Neutrophil (primary cell): ENCODE measurements around the gene BHLHE40.

Experiments
- H3K27ac ChIP-seq: fragments of 200-600 bp; sonication (generic); 2 replicates; pipeline ENCODE4 v1.5.1; 2016; ENCODE audit warnings: mild to moderate bottlenecking, moderate library complexity
- H3K27me3 ChIP-seq: fragments of 200-600 bp; sonication (generic); 2 replicates; pipeline ENCODE4 v1.6.0; 2016; ENCODE audit warnings: mild to moderate bottlenecking
- H3K36me3 ChIP-seq: fragments of 200-600 bp; sonication (generic); 2 replicates; pipeline ENCODE4 v1.5.1; 2017
- H3K4me1 ChIP-seq, 2 experiments: fragments of 200-600 bp in 1 of 2; sonication (generic) in 1 of 2; 1 replicate in 1 of 2; 2 replicates in 1 of 2; pipeline versions ENCODE4 v1.5.1 to v1.6.1; 2013 to 2016; ENCODE audit warnings: low read depth in 1 of 2, low read length in 1 of 2, mild to moderate bottlenecking in 1 of 2, moderate library complexity in 1 of 2; ENCODE audit not compliant: control insufficient read depth in 1 of 2, insufficient read depth in 1 of 2
- H3K4me3 ChIP-seq, 2 experiments: fragments of 200-600 bp in 1 of 2; sonication (generic) in 1 of 2; 1 replicate in 1 of 2; 2 replicates in 1 of 2; pipeline ENCODE4 v1.5.1; 2013 to 2016; ENCODE audit warnings: low read depth in 1 of 2, low read length in 1 of 2, mild to moderate bottlenecking in 1 of 2, moderate library complexity in 1 of 2
- H3K9me3 ChIP-seq: fragments of 200-600 bp; sonication (generic); 2 replicates; pipeline ENCODE4 v1.5.1; 2016
- CTCF ChIP-seq: fragments of 200-600 bp; sonication (generic); IDR thresholded peaks from 2 replicates; pipeline ENCODE4 v1.5.1; 2016; ENCODE audit warnings: antibody characterized with exemption

BHLHE40 gene

GRCh38 chr3:4953119-4953518 is 26.1 kb upstream of the BHLHE40 start:
- H3K27ac ChIP-seq, result no peak overlapping the region
- no peaks in the 10 kb centered on the region for H3K9me3 ChIP-seq
- H3K4me3 ChIP-seq, result no peak overlapping the region
- no peaks in the 10 kb centered on the region for H3K36me3 ChIP-seq
- H3K4me1 ChIP-seq, result peaks cover 15 to 17% of the 10 kb centered on the region in 2 experiments
- TF ChIP-seq CTCF, result no peak
- no peaks in the 10 kb centered on the region for H3K27me3 ChIP-seq

GRCh38 chr3:4954256-4955000 is 24.8 kb upstream of the BHLHE40 start:
- no peak for TF ChIP-seq CTCF
- no peaks in the 10 kb centered on the region for H3K9me3 ChIP-seq
- no peak overlapping the region for H3K4me3 ChIP-seq
- no peaks in the 10 kb centered on the region for H3K36me3 ChIP-seq
- H3K4me1 ChIP-seq, result peaks cover 15% of the 10 kb centered on the region in 2 experiments
- no peaks in the 10 kb centered on the region for H3K27me3 ChIP-seq
- H3K27ac ChIP-seq, result no peak overlapping the region

GRCh38 chr3:4956099-4956498 is 23.1 kb upstream of the BHLHE40 start:
- H3K4me3 ChIP-seq, result no peak overlapping the region
- TF ChIP-seq CTCF, result no peak
- no peaks in the 10 kb centered on the region for H3K9me3 ChIP-seq
- H3K27ac ChIP-seq, result no peak overlapping the region
- no peaks in the 10 kb centered on the region for H3K27me3 ChIP-seq
- no peaks in the 10 kb centered on the region for H3K36me3 ChIP-seq
- no peaks in the 10 kb centered on the region for H3K4me1 ChIP-seq

- H3K4me3 ChIP-seq, result no peak overlapping the region
- no peak overlapping the region for H3K27ac ChIP-seq
- no peaks in the 10 kb centered on the region for H3K9me3 ChIP-seq
- H3K27me3 ChIP-seq, result no peaks in the 10 kb centered on the region
- TF ChIP-seq CTCF, result no peak
- no peaks in the 10 kb centered on the region for H3K36me3 ChIP-seq
- no peaks in the 10 kb centered on the region for H3K4me1 ChIP-seq
These were observed 22.5 kb upstream of the BHLHE40 start for GRCh38 chr3:4956738-4957137.

GRCh38 chr3:4957978-4958377 is 21.3 kb upstream of the BHLHE40 start:
- Histone ChIP-seq H3K36me3 (no peaks in the 10 kb centered on the region), H3K4me1 (no peaks in the 10 kb centered on the region), H3K4me3 (no peak overlapping the region), H3K27ac (no peak overlapping the region), H3K9me3 (no peaks in the 10 kb centered on the region), H3K27me3 (no peaks in the 10 kb centered on the region)
- TF ChIP-seq CTCF, result no peak
